Right atrium auricular region (tissue), 2 donors: ENCODE results near the gene FAM156B. TPM values are rescaled to one million over a fixed set of nuclear protein-coding genes. Genes with fewer than 3 reads are reported as not detected.
"Not testable (repeated sequence)": the region's sequence is repeated elsewhere in the genome, so short reads cannot be mapped to it uniquely, and the experiment has no call there.

Source experiments
- DNase-seq: peaks from one replicate; pipeline ENCODE4 v3.0.0-alpha.2; 2019; ENCODE audit warnings: low spot score
- H3K27ac ChIP-seq, 2 donors: fragments of 200-600 bp; sonication (generic); 1 replicate in 1 of 2; 2 replicates in 1 of 2; pipeline ENCODE4 v1.5.1; 2016 to 2019
- H3K27me3 ChIP-seq, 2 donors: fragments of 200-600 bp; sonication (generic); one replicate each; pipeline versions ENCODE4 v1.5.1 to v1.6.0; 2017 to 2019
- H3K36me3 ChIP-seq: fragments of 200-600 bp; sonication (generic); one replicate; pipeline ENCODE4 v1.5.1; 2016
- H3K4me1 ChIP-seq, 2 donors: fragments of 200-600 bp; sonication (generic); one replicate each; pipeline versions ENCODE4 v1.5.1 to v1.6.0; 2017 to 2019
- H3K4me3 ChIP-seq, 2 donors: fragments of 200-600 bp; sonication (generic); 1 replicate in 1 of 2; 2 replicates in 1 of 2; pipeline ENCODE4 v1.5.1; 2017 to 2019; ENCODE audit warnings: mild to moderate bottlenecking in 1 of 2, moderate library complexity in 1 of 2
- H3K9me3 ChIP-seq, 2 donors: fragments of 200-600 bp; sonication (generic); one replicate each; pipeline ENCODE4 v1.5.1; 2019
- total RNA-seq, 2 donors: library from RNA; depleted of rRNA; stranded (reverse); fragments of >200 nt; gene quantifications; one replicate each; pipeline ENCODE4 v1.1.0, GENCODE V29; 2016
- TF ChIP-seq, protein P1 (sequence below), 2 donors: fragments of 200-600 bp; sonication (generic); IDR thresholded peaks; one replicate each; pipeline ENCODE4 v1.5.1; 2019; ENCODE audit warnings: antibody characterized with exemption in 2 of 2

FAM156B gene
- total RNA-seq, 2 donors from 2014 or later: 11.2 to 11.9 TPM

DNA sequence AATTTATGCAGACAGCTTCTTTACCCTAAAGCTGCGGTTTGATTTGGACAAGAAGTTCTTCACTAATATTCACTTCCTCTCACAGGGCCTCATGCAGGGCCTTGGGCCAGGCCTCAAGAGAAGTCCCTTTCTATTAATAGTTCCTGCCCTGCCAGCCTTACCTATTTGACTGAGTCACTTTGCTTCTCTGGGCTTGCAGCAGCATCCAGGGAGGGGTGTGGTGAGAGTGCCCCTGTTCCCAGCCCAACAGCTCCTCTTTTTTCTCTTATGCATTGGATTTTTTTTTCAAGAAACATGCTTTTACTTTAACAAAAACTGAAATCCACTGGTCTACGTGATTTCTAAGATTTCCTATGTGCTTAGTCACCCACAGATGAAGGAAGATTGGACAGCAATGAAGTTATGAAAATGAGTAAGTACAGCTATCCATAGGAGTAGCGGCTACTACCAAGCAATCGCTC lies 26.7 kb downstream of the FAM156B start:
- TF ChIP-seq, protein P1, sequence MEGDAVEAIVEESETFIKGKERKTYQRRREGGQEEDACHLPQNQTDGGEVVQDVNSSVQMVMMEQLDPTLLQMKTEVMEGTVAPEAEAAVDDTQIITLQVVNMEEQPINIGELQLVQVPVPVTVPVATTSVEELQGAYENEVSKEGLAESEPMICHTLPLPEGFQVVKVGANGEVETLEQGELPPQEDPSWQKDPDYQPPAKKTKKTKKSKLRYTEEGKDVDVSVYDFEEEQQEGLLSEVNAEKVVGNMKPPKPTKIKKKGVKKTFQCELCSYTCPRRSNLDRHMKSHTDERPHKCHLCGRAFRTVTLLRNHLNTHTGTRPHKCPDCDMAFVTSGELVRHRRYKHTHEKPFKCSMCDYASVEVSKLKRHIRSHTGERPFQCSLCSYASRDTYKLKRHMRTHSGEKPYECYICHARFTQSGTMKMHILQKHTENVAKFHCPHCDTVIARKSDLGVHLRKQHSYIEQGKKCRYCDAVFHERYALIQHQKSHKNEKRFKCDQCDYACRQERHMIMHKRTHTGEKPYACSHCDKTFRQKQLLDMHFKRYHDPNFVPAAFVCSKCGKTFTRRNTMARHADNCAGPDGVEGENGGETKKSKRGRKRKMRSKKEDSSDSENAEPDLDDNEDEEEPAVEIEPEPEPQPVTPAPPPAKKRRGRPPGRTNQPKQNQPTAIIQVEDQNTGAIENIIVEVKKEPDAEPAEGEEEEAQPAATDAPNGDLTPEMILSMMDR (IDR thresholded peaks at IDR 0.05): no peak
- no peaks in the 10 kb centered on the region for H3K36me3 ChIP-seq
- H3K27ac ChIP-seq: peak overlapping the region in 1 of 2 donors; percentile 41
- no peaks in the 10 kb centered on the region for H3K27me3 ChIP-seq
- no peaks in the 10 kb centered on the region for H3K9me3 ChIP-seq
- peak; percentile 50 for DNase-seq
- H3K4me3 ChIP-seq: no peak overlapping the region
- H3K4me1 ChIP-seq: peaks cover 0 to 22% of the 10 kb centered on the region in 2 donors

DNA sequence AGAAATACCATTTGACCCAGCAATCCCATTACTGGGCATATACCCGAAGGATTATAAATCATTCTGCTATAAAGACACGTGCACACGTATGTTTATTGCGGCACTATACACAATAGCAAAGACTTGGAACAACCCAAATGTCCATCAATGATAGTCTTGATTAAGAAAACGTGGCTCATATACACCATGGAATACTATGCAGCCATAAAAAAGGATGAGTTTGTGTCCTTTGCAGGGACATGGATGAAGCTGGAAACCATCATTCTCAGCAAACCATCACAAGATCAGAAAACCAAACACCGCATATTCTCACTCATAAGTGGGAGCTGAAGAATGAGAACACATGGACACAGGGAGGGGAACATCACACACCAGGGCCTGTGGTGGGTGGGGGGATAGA lies 33.1 kb downstream of the FAM156B start:
- not testable (repeated sequence) for DNase-seq, H3K4me3 ChIP-seq, H3K27me3 ChIP-seq, H3K9me3 ChIP-seq, H3K27ac ChIP-seq, H3K4me1 ChIP-seq, H3K36me3 ChIP-seq

DNA sequence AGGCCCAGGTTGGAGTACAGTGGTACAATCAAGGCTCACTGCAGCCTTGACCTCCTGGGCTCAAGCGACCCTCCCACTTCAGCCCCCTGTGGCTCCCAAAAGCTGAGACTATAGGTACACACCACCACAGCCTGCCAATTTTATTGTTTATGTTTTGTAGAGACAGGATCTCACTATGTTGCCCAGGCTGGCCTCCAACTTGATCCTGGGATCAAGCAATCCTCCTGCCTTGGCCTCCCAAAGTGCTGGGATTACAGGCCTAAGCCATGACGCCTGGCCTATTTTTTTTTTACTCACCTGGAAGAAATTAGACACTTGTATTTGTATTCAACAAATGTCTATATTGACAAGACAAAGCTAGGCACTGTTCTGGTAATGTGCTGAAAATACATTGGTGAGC lies 36.1 kb downstream of the FAM156B start:
- Histone ChIP-seq H3K27me3 (no peaks in the 10 kb centered on the region), H3K4me1 (peaks cover 0 to 12% of the 10 kb centered on the region in 2 donors), H3K9me3 (no peaks in the 10 kb centered on the region), H3K4me3 (no peak overlapping the region), H3K27ac (no peak overlapping the region), H3K36me3 (no peaks in the 10 kb centered on the region)
- TF ChIP-seq, protein P1 (IDR thresholded peaks at IDR 0.05): no peak
- no peak for DNase-seq

DNA sequence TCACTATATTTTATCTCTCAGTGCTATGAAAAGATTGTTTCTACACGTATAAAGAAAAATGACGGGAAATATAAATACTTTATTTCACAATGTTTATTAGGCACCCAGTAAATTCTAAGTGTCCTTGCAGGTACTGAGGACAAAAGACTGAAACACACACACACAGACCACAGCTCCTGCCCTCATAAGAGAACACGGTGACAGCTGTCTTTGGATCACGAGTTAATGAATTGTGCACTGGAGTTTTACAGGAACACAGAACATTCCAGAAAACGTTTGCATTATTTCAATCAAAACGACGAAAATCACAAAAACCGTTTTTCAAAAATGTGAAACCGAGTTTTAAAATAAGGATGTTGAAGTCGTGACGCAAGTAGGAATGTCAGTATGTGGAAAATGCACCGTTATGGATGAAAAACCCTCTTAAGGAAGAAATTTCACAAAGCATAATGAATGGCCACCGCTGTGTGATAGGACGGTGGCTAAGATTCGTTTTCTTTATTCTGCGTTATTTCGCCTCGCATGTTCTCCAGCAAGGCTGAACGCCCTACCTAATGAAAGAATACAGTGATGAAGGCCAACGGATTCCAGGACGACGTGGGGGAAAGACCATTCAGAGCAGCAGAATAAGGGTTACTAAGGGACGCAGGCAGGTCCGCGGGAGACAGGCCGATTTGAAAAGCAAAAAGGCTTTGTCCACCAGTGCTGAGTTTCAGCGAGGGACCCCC lies 37.0 kb downstream of the FAM156B start:
- TF ChIP-seq, protein P1 (IDR thresholded peaks at IDR 0.05): no peak
- Histone ChIP-seq H3K4me3 (peak overlapping the region; percentile 59 to 68), H3K27me3 (no peaks in the 10 kb centered on the region), H3K36me3 (no peaks in the 10 kb centered on the region), H3K27ac (peak overlapping the region; percentile 96), H3K9me3 (no peaks in the 10 kb centered on the region), H3K4me1 (peaks cover 0 to 12% of the 10 kb centered on the region in 2 donors)
- DNase-seq: no peak

DNA sequence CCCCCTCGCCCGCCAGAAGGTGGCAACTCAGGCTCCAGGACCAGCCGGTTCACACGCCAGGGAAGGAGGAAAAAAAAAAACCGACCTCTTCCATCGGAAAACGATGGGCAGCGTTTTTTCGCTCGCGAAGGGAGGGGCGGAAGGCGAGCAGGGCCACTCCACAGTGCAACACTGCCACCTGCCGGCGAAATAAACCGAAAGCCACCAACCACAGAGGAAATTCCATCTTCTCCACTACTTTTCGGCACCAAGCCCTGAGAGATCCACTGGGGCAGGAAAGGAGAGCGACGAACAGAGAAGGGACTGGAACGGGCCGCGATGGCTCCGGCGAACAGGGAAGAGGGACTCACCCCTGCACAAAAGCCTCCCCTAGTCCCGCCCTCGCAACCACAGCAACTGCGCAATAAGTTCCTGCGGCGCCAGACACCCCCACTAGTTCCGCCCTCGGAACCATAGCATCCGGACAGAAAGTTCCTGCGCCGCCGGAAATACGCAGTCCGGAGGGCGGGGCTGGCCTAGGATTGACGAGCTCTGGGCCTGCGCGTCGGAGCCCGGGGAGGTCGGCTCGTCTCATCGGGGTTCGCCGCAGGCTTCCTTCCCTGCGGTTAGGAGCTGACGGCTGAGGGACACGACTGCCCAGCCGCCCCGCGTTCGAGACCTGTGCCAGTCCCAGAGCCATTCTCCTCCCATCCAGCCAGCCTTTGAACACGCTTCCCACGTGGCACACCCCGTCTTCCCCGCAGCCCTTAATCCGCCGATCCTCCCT lies 37.8 kb downstream of the FAM156B start:
- Histone ChIP-seq H3K36me3 (no peaks in the 10 kb centered on the region), H3K9me3 (no peaks in the 10 kb centered on the region), H3K4me1 (peaks cover 0 to 12% of the 10 kb centered on the region in 2 donors), H3K27ac (peak overlapping the region; percentile 96), H3K4me3 (peak overlapping the region; percentile 59 to 68), H3K27me3 (no peaks in the 10 kb centered on the region)
- TF ChIP-seq, protein P1 (IDR thresholded peaks at IDR 0.05): peak; percentile 93 to 97
- DNase-seq: peak; percentile 97

GRCh38 chrX:52935470-52935784 lies 38.3 kb downstream of the FAM156B start:
- H3K36me3 ChIP-seq, H3K27me3 ChIP-seq, H3K9me3 ChIP-seq: not testable (repeated sequence)
- Histone ChIP-seq H3K4me1 (peaks cover 0 to 12% of the 10 kb centered on the region in 2 donors), H3K27ac (peak overlapping the region; percentile 96), H3K4me3 (peak overlapping the region; percentile 59 to 68)
- DNase-seq: peak; percentile 60

DNA sequence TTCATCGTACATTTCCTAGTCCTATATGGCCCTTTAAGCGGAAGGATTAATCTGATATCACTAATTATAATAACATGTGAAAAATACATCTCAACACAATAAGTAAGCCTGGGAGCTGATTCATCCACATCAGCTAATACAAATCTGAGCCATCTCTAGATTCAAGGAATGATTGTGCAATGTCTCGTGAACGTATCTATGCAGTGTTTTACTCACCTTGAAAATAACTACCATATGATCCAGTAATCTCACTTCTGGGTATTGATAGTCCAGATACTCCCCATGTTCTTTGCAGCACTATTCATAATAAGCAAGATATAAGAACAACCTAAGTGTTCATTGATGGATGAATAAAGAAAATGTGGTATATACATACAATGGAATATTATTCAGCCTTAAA lies 43.6 kb downstream of the FAM156B start:
- H3K27ac ChIP-seq, H3K36me3 ChIP-seq, H3K4me1 ChIP-seq, H3K9me3 ChIP-seq, H3K27me3 ChIP-seq, H3K4me3 ChIP-seq, DNase-seq: not testable (repeated sequence)

GRCh38 chrX:52941728-52942127 lies 44.6 kb downstream of the FAM156B start:
- not testable (repeated sequence) for DNase-seq, H3K27ac ChIP-seq, H3K9me3 ChIP-seq, H3K4me1 ChIP-seq, H3K4me3 ChIP-seq, H3K27me3 ChIP-seq, H3K36me3 ChIP-seq

DNA sequence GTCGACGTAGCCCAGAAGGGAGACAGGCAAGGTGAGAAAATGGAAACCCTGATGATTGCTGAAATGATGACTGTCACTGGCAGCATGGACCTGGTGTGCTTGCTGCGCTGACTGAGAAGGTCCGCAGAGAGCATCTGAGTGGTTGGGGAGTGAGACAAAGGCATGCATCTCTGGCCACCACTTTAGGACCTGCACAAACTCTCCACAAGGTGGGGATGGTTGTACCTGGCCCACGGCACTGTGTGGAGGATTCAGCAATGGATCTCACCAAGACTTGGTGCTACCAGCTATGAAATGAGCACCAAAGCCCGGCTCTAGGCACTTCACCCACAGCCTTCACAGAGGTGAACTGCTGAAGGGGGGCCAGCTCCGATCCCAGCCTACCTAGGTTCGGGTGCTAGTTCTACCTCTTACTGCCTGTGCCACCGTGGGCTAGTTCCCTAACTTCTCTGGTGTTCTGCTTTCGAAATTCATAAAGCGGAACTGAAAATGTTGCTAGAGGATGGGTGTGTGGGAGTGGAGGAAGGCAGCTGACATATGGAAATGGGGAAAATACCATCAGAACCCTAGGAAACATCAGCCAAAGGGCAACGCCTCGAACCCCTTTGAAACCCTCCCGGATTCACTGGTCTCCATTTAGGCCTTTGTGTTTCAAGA lies 48.8 kb downstream of the FAM156B start:
- H3K4me1 ChIP-seq, H3K27me3 ChIP-seq, DNase-seq, H3K36me3 ChIP-seq, H3K9me3 ChIP-seq, H3K4me3 ChIP-seq, H3K27ac ChIP-seq: not testable (repeated sequence)

DNA sequence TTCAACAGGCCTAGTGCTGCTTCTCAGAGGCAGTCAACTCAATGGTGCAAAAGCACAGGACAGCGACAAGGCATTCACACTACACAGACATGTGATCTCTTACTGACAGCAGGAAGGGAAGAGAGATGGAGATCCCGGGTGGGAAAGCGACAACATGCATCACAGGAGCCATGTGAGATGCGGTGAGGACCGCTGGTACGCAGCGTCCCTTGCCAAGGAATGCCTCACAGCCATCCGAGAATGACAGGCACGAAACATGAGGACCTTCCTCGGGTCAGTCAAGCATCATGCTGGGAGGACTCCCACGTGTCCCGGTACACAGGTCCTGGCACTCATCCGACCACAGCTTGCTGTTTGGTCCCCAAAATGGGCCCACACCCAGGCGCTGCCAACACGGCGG lies 50.4 kb downstream of the FAM156B start:
- H3K27ac ChIP-seq, H3K4me1 ChIP-seq, DNase-seq, H3K4me3 ChIP-seq, H3K9me3 ChIP-seq, H3K36me3 ChIP-seq, H3K27me3 ChIP-seq: not testable (repeated sequence)
